WERI-Rb-1 (cell line): ENCODE data around the gene TSHZ2.

ENCODE experiments used
- DNase-seq: peaks from one replicate; pipeline ENCODE4 v3.0.0-alpha.2; 2020
- H3K27ac ChIP-seq: fragments of 250-450 bp; sonication (Bioruptor Pico); 2 replicates; pipeline ENCODE4 v1.5.1; 2020; ENCODE audit warnings: mild to moderate bottlenecking, moderate library complexity
- H3K27me3 ChIP-seq: fragments of 250-450 bp; sonication (Bioruptor Pico); 2 replicates; pipeline ENCODE4 v1.5.1; 2021; ENCODE audit warnings: mild to moderate bottlenecking, low read depth, moderate library complexity; ENCODE audit not compliant: insufficient read depth, severe bottlenecking
- H3K36me3 ChIP-seq: fragments of 250-450 bp; sonication (Bioruptor Pico); 2 replicates; pipeline ENCODE4 v1.5.1; 2020; ENCODE audit warnings: mild to moderate bottlenecking, moderate library complexity
- H3K4me3 ChIP-seq: 2 replicates; pipeline ENCODE4 v1.5.1; 2011; ENCODE audit warnings: low read depth, mild to moderate bottlenecking, control low read depth, low read length
- H3K9me3 ChIP-seq: fragments of 250-450 bp; sonication (Bioruptor Pico); 2 replicates; pipeline ENCODE4 v1.5.1; 2021; ENCODE audit warnings: mild to moderate bottlenecking, moderate library complexity; ENCODE audit not compliant: severe bottlenecking
- TF ChIP-seq, protein P1 (sequence below): IDR thresholded peaks from 2 replicates; pipeline ENCODE4 v1.5.1; 2011; ENCODE audit warnings: low read depth, mild to moderate bottlenecking, control low read depth, inconsistent platforms, low read length

TSHZ2 gene

DNA sequence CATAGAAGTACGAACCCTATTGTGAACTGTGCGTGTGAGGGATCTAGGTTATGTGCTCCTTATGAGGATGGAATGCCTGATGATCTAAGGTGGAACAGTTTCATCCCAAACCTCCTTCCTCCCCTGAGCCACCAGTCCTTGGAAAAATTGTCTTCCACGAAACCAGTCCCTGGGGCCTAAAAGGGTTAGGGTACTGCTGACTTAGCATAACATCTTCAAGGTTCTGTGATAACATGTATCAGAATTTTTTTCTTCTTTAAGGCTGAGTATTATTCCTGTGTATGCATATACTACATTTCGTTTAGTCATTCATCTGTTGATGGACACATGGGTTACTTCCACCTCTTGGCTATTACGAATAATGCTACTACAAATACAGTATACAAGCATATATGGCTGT lies 80.2 kb downstream of the TSHZ2 start:
- no peak for DNase-seq
- no peak overlapping the region for H3K27ac ChIP-seq
- no peak overlapping the region for H3K4me3 ChIP-seq
- H3K9me3 ChIP-seq = no peaks in the 10 kb centered on the region
- H3K36me3 ChIP-seq = no peaks in the 10 kb centered on the region
- TF ChIP-seq, protein P1, sequence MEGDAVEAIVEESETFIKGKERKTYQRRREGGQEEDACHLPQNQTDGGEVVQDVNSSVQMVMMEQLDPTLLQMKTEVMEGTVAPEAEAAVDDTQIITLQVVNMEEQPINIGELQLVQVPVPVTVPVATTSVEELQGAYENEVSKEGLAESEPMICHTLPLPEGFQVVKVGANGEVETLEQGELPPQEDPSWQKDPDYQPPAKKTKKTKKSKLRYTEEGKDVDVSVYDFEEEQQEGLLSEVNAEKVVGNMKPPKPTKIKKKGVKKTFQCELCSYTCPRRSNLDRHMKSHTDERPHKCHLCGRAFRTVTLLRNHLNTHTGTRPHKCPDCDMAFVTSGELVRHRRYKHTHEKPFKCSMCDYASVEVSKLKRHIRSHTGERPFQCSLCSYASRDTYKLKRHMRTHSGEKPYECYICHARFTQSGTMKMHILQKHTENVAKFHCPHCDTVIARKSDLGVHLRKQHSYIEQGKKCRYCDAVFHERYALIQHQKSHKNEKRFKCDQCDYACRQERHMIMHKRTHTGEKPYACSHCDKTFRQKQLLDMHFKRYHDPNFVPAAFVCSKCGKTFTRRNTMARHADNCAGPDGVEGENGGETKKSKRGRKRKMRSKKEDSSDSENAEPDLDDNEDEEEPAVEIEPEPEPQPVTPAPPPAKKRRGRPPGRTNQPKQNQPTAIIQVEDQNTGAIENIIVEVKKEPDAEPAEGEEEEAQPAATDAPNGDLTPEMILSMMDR = no peak
- H3K27me3 ChIP-seq = no peaks in the 10 kb centered on the region

DNA sequence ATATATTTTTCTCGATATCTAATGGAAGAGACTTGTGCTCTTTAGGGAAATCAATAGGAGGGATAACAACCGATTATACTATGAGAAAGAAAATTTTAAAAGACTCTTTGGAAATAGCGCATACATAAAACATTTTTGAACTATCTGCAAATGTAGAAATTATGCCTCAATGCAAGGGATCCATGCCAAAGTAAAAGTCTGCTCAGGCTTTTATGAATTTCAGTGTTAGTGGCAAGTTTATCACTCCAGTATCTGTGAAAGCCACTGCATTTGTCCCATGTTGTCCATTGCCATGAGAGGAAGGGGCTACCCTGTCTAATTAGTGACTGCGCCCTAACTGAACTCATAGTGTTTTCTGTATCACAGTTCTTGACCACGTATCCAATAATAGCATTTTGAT lies 81.4 kb downstream of the TSHZ2 start:
- no peak for DNase-seq
- H3K27ac ChIP-seq = no peak overlapping the region
- H3K27me3 ChIP-seq = no peaks in the 10 kb centered on the region
- no peaks in the 10 kb centered on the region for H3K9me3 ChIP-seq
- H3K4me3 ChIP-seq = no peak overlapping the region
- H3K36me3 ChIP-seq = no peaks in the 10 kb centered on the region
- TF ChIP-seq, protein P1 = no peak

DNA sequence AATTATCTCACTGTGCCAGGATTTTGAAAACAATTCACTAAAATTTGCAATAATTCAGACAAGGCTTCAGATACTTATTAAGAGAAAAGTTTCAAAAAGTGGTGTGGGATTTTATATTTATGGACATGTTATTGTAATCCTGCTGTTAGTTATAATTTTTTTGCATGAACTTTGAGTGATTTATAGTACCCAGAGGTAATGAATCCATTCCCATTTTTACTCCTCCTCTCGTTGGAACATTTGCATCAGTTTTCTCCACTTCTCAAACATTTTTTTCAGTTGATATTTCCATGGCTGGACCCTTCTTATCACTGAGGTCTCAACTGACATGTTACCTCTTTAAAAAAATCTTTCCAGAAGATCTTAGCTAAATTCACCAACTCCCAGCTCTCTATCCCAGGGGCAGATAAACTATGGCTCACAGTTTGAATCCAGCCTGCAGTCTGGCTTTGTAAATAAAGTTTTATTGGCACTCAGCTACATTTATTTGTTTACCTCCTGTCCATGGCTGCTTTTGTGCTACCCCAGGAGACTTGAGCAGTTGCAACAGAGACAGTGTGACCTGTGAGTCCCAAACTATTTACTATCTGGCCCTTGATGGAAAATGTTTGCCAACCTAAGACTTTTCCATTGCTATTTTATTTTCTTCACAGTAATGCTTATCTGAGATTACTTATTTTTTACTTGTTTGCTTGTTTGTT lies 83.4 kb downstream of the TSHZ2 start:
- H3K4me3 ChIP-seq = no peak overlapping the region
- no peaks in the 10 kb centered on the region for H3K36me3 ChIP-seq
- DNase-seq = no peak
- H3K9me3 ChIP-seq = no peaks in the 10 kb centered on the region
- TF ChIP-seq, protein P1 = no peak
- H3K27ac ChIP-seq = no peak overlapping the region
- no peaks in the 10 kb centered on the region for H3K27me3 ChIP-seq

DNA sequence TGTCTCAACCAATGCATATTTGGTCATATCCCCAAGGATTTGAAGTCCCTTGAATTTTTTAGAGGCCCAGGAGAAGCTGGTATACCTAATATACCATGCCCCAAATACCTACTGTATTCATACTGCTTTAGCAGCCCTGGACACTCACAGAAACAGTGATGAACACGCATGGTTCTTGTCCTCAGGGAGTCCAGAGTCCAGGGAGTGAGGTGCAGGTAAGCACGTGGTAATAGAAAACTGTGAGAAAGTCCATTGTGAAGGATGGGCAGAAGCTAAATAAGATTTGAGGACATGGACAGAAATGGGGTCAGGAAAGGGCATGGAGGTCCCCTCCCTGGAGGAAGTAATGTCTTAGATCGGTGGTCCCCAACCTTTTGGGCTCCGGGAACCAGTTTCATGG lies 85.4 kb downstream of the TSHZ2 start:
- TF ChIP-seq, protein P1 = no peak
- DNase-seq = no peak
- H3K9me3 ChIP-seq = no peaks in the 10 kb centered on the region
- no peak overlapping the region for H3K27ac ChIP-seq
- no peak overlapping the region for H3K4me3 ChIP-seq
- H3K27me3 ChIP-seq = no peaks in the 10 kb centered on the region
- H3K36me3 ChIP-seq = no peaks in the 10 kb centered on the region

DNA sequence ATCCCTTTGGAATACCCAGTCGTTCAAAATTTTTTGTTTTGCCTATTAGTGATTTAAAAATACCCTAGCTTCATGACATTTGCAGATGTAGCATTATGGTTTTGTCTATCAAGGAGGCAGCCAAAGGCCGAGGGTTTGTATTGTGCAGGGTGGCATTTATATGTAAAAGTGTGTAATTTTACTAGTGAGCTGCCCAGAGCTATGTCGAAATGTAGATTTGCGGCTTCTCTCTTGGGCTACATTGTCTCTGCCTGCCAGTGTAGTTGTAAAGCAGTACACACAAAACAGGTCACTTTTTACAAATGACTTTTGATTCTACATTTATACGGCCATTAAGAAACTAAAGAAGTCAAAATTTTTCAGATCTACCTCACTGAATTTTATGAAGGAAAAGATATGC lies 87.7 kb downstream of the TSHZ2 start:
- Histone ChIP-seq H3K27ac (no peak overlapping the region), H3K27me3 (no peaks in the 10 kb centered on the region), H3K9me3 (no peaks in the 10 kb centered on the region), H3K36me3 (no peaks in the 10 kb centered on the region), H3K4me3 (no peak overlapping the region)
- TF ChIP-seq, protein P1 = no peak
- no peak for DNase-seq
